ENCODE measurements around the gene MAML3.

DNA sequence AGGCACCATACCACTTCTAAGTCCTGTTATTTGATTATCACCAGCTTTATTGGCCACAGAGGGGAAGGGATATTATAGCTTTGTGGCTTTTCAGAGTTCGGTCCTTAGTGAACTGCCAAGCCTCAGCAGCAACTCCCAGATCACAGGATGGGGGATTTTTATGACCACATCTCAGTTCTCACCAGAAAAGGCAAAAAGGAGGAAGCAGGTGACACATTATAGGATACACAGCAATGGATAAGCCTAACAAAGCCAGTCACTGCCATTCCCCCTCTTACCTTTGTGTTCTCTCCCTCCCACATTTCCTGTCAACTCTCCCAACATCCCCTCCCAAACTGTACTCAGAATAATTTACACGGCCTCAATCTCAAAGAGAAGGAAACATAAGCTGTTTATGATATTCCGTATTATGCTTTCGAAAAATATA is 345.6 kb downstream of the MAML3 start:
- TF ChIP-seq, protein P1, sequence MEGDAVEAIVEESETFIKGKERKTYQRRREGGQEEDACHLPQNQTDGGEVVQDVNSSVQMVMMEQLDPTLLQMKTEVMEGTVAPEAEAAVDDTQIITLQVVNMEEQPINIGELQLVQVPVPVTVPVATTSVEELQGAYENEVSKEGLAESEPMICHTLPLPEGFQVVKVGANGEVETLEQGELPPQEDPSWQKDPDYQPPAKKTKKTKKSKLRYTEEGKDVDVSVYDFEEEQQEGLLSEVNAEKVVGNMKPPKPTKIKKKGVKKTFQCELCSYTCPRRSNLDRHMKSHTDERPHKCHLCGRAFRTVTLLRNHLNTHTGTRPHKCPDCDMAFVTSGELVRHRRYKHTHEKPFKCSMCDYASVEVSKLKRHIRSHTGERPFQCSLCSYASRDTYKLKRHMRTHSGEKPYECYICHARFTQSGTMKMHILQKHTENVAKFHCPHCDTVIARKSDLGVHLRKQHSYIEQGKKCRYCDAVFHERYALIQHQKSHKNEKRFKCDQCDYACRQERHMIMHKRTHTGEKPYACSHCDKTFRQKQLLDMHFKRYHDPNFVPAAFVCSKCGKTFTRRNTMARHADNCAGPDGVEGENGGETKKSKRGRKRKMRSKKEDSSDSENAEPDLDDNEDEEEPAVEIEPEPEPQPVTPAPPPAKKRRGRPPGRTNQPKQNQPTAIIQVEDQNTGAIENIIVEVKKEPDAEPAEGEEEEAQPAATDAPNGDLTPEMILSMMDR (IDR thresholded peaks at IDR 0.05; ENCODE audit: insufficient read depth, low read length): no peak
- TF ChIP-seq, protein P2, sequence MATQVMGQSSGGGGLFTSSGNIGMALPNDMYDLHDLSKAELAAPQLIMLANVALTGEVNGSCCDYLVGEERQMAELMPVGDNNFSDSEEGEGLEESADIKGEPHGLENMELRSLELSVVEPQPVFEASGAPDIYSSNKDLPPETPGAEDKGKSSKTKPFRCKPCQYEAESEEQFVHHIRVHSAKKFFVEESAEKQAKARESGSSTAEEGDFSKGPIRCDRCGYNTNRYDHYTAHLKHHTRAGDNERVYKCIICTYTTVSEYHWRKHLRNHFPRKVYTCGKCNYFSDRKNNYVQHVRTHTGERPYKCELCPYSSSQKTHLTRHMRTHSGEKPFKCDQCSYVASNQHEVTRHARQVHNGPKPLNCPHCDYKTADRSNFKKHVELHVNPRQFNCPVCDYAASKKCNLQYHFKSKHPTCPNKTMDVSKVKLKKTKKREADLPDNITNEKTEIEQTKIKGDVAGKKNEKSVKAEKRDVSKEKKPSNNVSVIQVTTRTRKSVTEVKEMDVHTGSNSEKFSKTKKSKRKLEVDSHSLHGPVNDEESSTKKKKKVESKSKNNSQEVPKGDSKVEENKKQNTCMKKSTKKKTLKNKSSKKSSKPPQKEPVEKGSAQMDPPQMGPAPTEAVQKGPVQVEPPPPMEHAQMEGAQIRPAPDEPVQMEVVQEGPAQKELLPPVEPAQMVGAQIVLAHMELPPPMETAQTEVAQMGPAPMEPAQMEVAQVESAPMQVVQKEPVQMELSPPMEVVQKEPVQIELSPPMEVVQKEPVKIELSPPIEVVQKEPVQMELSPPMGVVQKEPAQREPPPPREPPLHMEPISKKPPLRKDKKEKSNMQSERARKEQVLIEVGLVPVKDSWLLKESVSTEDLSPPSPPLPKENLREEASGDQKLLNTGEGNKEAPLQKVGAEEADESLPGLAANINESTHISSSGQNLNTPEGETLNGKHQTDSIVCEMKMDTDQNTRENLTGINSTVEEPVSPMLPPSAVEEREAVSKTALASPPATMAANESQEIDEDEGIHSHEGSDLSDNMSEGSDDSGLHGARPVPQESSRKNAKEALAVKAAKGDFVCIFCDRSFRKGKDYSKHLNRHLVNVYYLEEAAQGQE (IDR thresholded peaks at IDR 0.05; ENCODE audit: insufficient replicate concordance, low read depth): no peak
- no peak for TF ChIP-seq POLR2AphosphoS5 (IDR thresholded peaks at IDR 0.05; ENCODE audit: low read depth)
- TF ChIP-seq GABPA (IDR thresholded peaks at IDR 0.05; ENCODE audit: low read depth): no peak

Data from HL-60 (cell line).